HG02852 (cell line): ENCODE data around the gene KASH5.

ENCODE experiments used
- ATAC-seq: cut with Tn5 transposase; IDR thresholded peaks from one replicate; pipeline ENCODE4 v1.9.1; 2021; ENCODE audit warnings: mild to moderate bottlenecking, moderate library complexity; ENCODE audit not compliant: unreplicated experiment

KASH5 gene

GRCh38 chr19:49393881-49394280, 5.8 kb downstream of the KASH5 start:
- no peak for ATAC-seq

- ATAC-seq, result no peak
Observed at GRCh38 chr19:49395581-49396407, 7.7 kb downstream of the KASH5 start.

DNA sequence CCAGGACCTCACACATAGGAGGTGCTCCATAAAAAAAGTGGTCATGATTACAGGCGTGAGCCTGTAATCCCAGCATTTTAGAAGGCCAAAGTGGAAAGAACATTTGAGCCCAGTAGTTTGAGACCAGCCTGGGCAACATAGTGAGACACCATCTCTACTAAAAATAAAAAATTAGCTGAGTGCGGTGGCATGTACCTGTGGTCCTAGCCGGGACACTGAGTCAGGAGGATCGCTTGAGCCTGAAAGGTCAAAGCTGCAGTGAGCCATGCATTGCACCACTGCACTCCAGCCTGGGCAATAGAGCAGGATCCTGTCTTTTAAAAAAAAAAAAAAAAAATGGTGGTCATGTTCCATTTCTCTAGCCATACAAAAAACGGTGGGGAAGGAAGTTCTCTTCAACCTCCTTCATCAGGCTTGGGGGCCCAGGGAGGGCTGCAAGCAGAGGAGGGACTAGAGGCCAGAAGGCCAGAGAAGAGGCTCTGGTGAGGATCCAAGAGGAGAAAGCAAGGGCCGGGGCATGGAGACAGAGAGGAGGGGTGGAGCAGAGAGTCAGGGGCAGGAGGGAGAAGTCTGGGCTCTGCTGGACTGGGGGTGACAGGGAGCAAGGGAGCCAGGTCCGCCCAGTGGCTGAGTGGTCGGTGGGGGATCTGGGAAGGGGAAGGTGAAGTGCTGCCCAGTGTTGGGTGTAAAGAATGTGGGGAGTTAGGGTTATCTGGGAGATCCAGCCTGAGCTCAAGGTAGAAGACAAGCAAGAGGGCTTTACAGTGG, 8.9 kb downstream of the KASH5 start:
- no peak for ATAC-seq

DNA sequence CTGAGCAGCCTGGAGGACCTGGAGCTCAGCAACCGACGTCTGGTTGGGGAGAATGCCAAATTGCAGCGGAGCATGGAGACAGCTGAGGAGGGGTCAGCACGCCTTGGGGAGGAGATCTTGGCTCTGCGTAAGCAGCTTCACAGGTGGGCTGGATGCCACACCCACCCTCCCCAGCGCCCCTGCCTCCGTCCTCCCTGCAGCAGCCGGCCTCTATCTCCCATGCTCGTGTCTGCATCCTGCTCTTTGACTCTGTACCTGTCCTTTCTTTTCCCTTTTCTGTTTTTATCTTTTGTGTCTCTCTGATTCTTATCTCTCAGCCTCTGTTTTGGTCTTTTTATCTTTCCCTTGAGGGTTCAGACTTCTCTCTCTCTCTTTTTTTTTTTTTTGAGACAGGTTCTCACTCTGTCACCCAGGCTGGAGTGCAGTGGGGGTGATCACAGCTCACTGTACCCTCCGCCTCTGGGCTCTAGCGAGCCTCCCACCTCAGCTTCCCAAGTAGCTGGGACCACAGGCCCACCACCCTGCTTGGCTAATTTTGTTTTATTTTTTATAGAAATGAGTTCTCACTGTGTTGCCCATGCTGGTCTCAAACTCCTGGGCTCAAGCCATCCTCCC, 10.1 kb downstream of the KASH5 start:
- no peak for ATAC-seq

DNA sequence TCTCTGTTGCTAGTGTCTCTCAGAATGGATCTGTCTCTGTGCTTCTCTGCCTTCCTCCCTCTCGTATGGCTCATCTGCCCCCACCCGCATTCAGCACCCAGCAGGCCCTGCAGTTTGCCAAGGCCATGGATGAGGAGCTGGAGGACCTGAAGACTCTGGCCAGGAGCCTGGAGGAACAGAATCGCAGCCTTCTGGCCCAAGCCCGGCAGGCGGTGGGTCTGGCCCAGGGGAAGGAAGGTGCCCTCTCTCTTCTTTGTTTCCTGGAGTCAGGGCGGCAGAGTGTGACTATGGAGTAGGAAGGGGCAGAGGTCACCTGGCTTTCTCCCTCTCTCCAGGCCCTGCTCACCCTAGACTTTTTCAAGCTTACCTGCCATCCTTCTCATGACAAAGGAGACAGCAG, 10.9 kb downstream of the KASH5 start:
- no peak for ATAC-seq

- no peak for ATAC-seq
Observed at GRCh38 chr19:49400029-49400428, 12.0 kb downstream of the KASH5 start.

GRCh38 chr19:49403404-49404187, 15.5 kb downstream of the KASH5 start:
- ATAC-seq, result no peak

DNA sequence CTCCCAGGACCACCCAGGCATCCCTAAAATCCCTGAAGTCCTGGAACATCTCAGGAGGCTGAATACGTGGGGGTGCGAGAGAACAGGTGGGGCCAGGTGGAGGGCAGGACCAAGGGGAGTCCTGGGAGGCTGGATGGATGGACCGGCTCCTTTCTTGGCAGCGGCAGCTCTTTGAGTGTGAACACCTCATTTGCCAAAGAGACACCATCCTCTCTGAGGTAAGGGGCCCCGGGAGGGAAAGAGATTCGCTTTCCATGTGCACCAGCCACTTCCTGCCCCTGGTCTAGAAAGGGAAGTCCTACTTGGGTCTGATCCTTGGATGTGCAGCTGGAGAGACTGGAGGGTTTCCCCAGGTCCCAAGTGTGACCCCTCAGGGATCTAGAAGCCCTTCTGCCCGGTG, 19.0 kb downstream of the KASH5 start:
- no peak for ATAC-seq

DNA sequence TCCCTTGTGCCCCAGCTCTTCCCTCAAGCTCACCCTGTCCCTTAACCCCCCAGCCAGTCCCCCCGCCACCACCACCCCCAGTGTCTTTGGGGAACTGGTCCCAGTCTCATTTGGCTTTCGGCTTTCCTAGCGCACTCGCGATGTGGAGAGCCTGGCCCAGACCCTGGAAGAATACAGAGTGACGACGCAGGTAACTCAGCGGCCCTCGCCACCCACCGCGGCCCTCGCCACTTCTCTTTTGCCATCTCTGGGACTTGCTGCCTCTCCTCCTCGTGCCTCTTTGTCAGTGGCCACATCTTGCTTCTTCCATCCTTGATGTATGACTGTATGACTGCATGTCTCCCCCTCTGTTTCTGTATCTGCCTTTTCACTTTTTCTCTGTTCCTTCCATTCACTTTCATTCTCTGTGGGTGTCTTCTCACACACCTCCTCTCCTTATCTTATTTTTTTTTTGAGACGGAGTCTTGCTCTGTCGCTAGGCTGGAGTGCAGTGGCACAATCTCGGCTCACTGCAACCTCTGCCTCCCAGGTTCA, 19.5 kb downstream of the KASH5 start:
- no peak for ATAC-seq

- ATAC-seq, result no peak
Observed at GRCh38 chr19:49408816-49409440, 20.9 kb downstream of the KASH5 start.

- ATAC-seq, result no peak
Observed at GRCh38 chr19:49409441-49410029, 21.5 kb downstream of the KASH5 start.

GRCh38 chr19:49411681-49412326, 23.8 kb downstream of the KASH5 start:
- no peak for ATAC-seq

GRCh38 chr19:49413348-49413747, 25.3 kb downstream of the KASH5 start:
- no peak for ATAC-seq

GRCh38 chr19:49414256-49414655, 26.2 kb downstream of the KASH5 start:
- no peak for ATAC-seq

DNA sequence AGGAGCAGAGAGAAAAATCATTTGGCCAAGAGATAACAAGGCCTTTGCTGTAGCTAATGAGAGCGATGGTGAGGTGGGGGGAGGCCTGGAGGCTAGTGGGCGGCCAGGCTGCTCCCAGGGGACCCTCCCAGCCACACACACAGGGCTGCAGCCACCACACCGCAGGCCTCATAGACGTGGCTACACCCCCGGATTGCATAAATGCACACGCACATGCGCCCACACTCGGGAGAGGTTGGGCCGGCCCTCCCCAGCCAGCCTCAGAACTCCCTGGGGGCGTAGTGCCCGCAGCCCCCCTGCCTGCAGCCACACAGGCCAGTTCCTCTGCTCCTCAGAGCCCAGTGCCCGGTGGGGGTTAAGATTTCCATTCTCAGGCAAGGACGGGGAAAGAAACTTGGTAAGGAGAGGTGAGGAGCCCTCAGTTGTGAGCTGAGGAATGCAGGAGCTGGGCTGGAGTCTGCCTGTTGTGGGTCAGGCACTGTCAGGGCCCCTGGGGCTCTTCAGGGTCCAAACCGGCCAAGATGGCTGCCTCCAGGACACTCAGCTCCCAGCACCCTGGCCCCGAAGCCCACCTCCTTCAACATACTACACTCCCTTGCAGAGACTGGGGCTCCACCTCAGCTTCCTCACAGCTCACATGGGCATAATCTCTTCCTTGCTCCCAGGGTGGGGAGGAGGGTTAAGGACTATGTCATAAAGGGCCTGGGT, 27.2 kb downstream of the KASH5 start:
- ATAC-seq, result no peak

DNA sequence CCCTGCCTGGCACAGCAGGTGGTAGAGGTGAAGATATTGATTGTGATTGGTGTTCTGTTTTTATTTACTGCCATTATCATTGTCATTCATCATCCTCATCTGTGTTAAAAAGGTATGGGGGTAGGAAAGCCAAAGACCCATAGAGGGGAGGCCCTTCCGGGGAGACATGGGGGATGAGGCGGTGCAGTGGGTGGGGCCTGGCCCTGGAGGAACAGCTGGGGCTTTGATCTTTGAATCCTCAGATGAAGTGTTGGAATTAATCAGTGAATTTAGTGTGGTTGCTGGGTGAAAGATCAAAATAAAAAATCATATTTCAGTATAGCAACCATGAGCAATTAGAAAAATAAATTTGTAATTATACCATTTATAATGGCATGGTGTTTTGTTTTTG, 27.8 kb downstream of the KASH5 start:
- ATAC-seq, result no peak

- ATAC-seq, result no peak
Observed at GRCh38 chr19:49417088-49417487, 29.0 kb downstream of the KASH5 start.

- no peak for ATAC-seq
Observed at GRCh38 chr19:49418511-49418910, 30.5 kb downstream of the KASH5 start.

DNA sequence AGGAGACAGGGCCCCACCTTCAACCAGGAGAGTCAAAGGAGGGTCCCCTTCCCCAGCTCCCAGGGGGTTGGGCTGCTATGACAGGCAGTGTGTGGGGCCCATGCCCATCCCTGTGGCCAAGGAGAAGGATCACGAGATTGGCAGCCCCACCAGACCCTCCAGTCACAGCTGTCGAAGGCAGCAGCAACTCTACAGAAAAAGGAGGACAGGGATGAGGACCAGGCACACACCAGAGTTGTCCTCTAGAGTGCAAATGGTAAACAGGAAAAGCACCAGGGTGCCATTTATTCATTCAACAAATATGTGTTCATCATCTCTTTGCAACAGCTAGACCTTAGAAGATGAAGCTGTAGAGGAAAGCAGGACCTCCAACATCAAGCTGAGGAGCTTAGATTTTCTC, 31.1 kb downstream of the KASH5 start:
- no peak for ATAC-seq
